Endodermal cell (in vitro differentiated cells): ENCODE results near the gene GGTLC2. TPM values are rescaled to one million over a fixed set of nuclear protein-coding genes. Genes with fewer than 3 reads are reported as not detected.

Experiments
- DNase-seq: peaks from one replicate; pipeline ENCODE4 v3.0.0-alpha.2; 2017
- H3K27ac ChIP-seq: 2 replicates; pipeline ENCODE4 v1.5.1; 2013; ENCODE audit warnings: mild to moderate bottlenecking, low read depth, low read length, moderate library complexity
- H3K27me3 ChIP-seq: 2 replicates; pipeline ENCODE4 v1.6.1; 2013; ENCODE audit warnings: mild to moderate bottlenecking, low read length, moderate library complexity; ENCODE audit not compliant: insufficient read depth, control insufficient read depth, poor library complexity, severe bottlenecking
- H3K36me3 ChIP-seq: 2 replicates; pipeline ENCODE4 v1.7.0; 2013; ENCODE audit warnings: mild to moderate bottlenecking, low read length, moderate library complexity; ENCODE audit not compliant: control insufficient read depth, insufficient read depth
- H3K4me1 ChIP-seq: one replicate; pipeline ENCODE4 v1.7.0; 2013; ENCODE audit warnings: low read length; ENCODE audit not compliant: control insufficient read depth, insufficient read depth
- H3K4me3 ChIP-seq: 2 replicates; pipeline ENCODE4 v1.5.1; 2013; ENCODE audit warnings: mild to moderate bottlenecking, low read length, moderate library complexity
- H3K9ac ChIP-seq: 2 replicates; pipeline ENCODE4 v1.6.1; 2013; ENCODE audit warnings: mild to moderate bottlenecking, low read length, moderate library complexity; ENCODE audit not compliant: poor library complexity, severe bottlenecking; ENCODE audit errors: extremely low read depth
- H3K9me3 ChIP-seq: 2 replicates; pipeline ENCODE4 v1.6.1; 2013; ENCODE audit warnings: mild to moderate bottlenecking, low read length, moderate library complexity; ENCODE audit not compliant: control insufficient read depth
- H3K27ac Mint-ChIP-seq: 2 replicates; pipeline ENCODE4 v1.8.0; 2020; ENCODE audit warnings: mixed read lengths
- H3K27me3 Mint-ChIP-seq: 2 replicates; pipeline ENCODE4 v1.8.0; 2021; ENCODE audit warnings: mild to moderate bottlenecking, mixed read lengths; ENCODE audit not compliant: insufficient read depth
- H3K36me3 Mint-ChIP-seq: 2 replicates; pipeline ENCODE4 v1.8.0; 2020; ENCODE audit warnings: low read depth, mixed read lengths
- H3K4me1 Mint-ChIP-seq: 2 replicates; pipeline ENCODE4 v1.8.0; 2020; ENCODE audit warnings: mixed read lengths
- H3K4me3 Mint-ChIP-seq: 2 replicates; pipeline ENCODE4 v1.8.0; 2020; ENCODE audit warnings: mild to moderate bottlenecking, moderate library complexity, mixed read lengths
- H3K9me3 Mint-ChIP-seq: 2 replicates; pipeline ENCODE4 v1.8.0; 2020; ENCODE audit warnings: mild to moderate bottlenecking, mixed read lengths
- CTCF ChIP-seq: fragments of 200-600 bp; sonication (generic); conservative IDR thresholded peaks from 2 replicates; pipeline ENCODE4 v1.5.0; 2021; ENCODE audit warnings: antibody characterized with exemption, mild to moderate bottlenecking
- WGBS, 2 experiments: methylation state at CpG; one replicate each; pipeline versions ENCODE4 v1.1.5 to v1.1.7; 2013; ENCODE audit warnings: missing lambda C conversion rate in 2 of 2, mixed read lengths in 1 of 2; ENCODE audit not compliant: insufficient coverage in 1 of 2, insufficient read length in 1 of 2; 5-methylcytosine and 5-hydroxymethylcytosine counted together
- total RNA-seq, 2 donors: library from RNA; stranded (reverse); fragmentation: NEBNext Ultra II Directional in 1 of 2; extraction: Animal tissue kit (Norgen Biotek cat#: 25700) in 1 of 2; gene quantifications; 2 replicates in 1 of 2; 3 replicates in 1 of 2; pipeline ENCODE4 v1.2.1, GENCODE V29; 2021

The GGTLC2 gene
- total RNA-seq, 2 donors from 2014 or later: not detected

- WGBS, 2 experiments: 82 to 94% methylated on average over 2 of the region's 2 CpGs
- Histone ChIP-seq H3K4me1 (no peaks in the 10 kb centered on the region), H3K27me3 (peaks cover 18% of the 10 kb centered on the region), H3K9ac (no peak overlapping the region), H3K27ac (no peak overlapping the region), H3K9me3 (no peaks in the 10 kb centered on the region), H3K36me3 (no peaks in the 10 kb centered on the region), H3K4me3 (no peak overlapping the region)
- Mint-ChIP-seq H3K4me3 (no peak overlapping the region), H3K36me3 (no peaks in the 10 kb centered on the region), H3K4me1 (peaks cover 2% of the 10 kb centered on the region), H3K27me3 (peaks cover 86% of the 10 kb centered on the region), H3K27ac (no peak overlapping the region), H3K9me3 (no peaks in the 10 kb centered on the region)
- DNase-seq: no peak
- TF ChIP-seq CTCF: no peak
Measured at GRCh38 chr22:22612516-22612915, 31.9 kb upstream of the GGTLC2 start.

GRCh38 chr22:22614065-22614464 lies 30.3 kb upstream of the GGTLC2 start:
- Histone ChIP-seq H3K27me3 (peaks cover 32% of the 10 kb centered on the region), H3K9me3 (no peaks in the 10 kb centered on the region)
- whole genome bisulfite sequencing, 2 experiments: 79 to 100% methylated on average over 1 to 3 of the region's 3 CpGs

GRCh38 chr22:22616636-22617035 lies 27.8 kb upstream of the GGTLC2 start:
- Histone ChIP-seq H3K27ac (no peak overlapping the region), H3K9me3 (no peaks in the 10 kb centered on the region), H3K27me3 (peaks cover 34% of the 10 kb centered on the region), H3K4me1 (no peaks in the 10 kb centered on the region), H3K4me3 (no peak overlapping the region), H3K9ac (no peak overlapping the region), H3K36me3 (no peaks in the 10 kb centered on the region)
- no peaks in the 10 kb centered on the region for H3K9me3 Mint-ChIP-seq
- H3K4me3 Mint-ChIP-seq: no peak overlapping the region
- WGBS, 2 experiments: 70 to 79% methylated on average over 4 to 5 of the region's 5 CpGs
- no peak for DNase-seq
- no peak overlapping the region for H3K27ac Mint-ChIP-seq
- H3K36me3 Mint-ChIP-seq: no peaks in the 10 kb centered on the region
- TF ChIP-seq CTCF: no peak
- peaks cover 81% of the 10 kb centered on the region for H3K27me3 Mint-ChIP-seq
- H3K4me1 Mint-ChIP-seq: peaks cover 2% of the 10 kb centered on the region

More at GRCh38 chr22:22614065-22614464, 30.3 kb upstream of the GGTLC2 start:
- H3K36me3 Mint-ChIP-seq: no peaks in the 10 kb centered on the region
- H3K27me3 Mint-ChIP-seq: peaks cover 86% of the 10 kb centered on the region
- Histone ChIP-seq H3K27ac (no peak overlapping the region), H3K9ac (no peak overlapping the region), H3K4me1 (no peaks in the 10 kb centered on the region), H3K36me3 (no peaks in the 10 kb centered on the region), H3K4me3 (no peak overlapping the region)
- peaks cover 2% of the 10 kb centered on the region for H3K4me1 Mint-ChIP-seq
- peak; percentile 62 for DNase-seq
- H3K9me3 Mint-ChIP-seq: no peaks in the 10 kb centered on the region
- no peak for TF ChIP-seq CTCF
- H3K27ac Mint-ChIP-seq: no peak overlapping the region
- no peak overlapping the region for H3K4me3 Mint-ChIP-seq
